GM19193 (cell line): ENCODE data around the gene MUTYH.

Experiments used
- POLR2A ChIP-seq: IDR thresholded peaks from 4 replicates; pipeline ENCODE4 v1.6.1; 2011; ENCODE audit not compliant: insufficient read depth, insufficient read length; ENCODE audit errors: extremely low read depth

The MUTYH gene

DNA sequence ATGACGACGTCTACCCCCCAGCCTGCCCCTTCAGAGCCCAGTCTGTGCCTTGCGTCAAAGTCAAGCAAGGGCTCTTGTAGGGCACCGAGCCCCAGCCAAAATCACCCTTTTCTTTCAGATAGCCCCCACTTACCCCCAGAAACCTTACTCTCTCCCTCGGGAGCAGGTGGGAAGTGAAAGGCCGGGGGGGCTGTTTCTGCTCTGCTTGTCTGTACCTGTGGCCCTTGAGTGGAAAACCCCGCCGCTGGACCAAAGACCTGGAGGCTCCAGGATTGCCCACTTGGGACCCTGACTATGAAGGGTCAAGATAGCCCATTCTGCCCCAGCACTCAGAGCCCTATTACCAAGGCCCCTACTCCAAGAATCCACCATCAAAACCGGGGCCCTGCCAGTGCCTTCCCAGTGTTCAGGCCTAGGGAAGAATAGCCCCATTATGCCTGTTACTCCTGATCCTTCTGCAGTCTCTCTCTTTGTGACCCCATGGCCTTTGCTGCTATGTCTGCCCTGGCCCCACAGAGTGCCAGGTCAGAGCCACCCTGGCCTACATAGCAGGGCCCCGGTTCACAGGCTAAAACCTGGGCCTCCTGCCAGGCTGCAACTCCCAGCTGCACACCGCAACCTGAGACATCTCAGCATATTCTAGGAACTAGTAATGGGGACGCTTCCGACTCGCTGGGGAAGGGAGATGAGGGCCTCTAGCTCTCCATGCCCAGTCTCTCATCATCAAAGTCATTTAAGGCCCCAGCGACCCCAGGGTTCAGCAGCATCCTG is 35.7 kb downstream of the MUTYH start:
- TF ChIP-seq POLR2A: no peak

DNA sequence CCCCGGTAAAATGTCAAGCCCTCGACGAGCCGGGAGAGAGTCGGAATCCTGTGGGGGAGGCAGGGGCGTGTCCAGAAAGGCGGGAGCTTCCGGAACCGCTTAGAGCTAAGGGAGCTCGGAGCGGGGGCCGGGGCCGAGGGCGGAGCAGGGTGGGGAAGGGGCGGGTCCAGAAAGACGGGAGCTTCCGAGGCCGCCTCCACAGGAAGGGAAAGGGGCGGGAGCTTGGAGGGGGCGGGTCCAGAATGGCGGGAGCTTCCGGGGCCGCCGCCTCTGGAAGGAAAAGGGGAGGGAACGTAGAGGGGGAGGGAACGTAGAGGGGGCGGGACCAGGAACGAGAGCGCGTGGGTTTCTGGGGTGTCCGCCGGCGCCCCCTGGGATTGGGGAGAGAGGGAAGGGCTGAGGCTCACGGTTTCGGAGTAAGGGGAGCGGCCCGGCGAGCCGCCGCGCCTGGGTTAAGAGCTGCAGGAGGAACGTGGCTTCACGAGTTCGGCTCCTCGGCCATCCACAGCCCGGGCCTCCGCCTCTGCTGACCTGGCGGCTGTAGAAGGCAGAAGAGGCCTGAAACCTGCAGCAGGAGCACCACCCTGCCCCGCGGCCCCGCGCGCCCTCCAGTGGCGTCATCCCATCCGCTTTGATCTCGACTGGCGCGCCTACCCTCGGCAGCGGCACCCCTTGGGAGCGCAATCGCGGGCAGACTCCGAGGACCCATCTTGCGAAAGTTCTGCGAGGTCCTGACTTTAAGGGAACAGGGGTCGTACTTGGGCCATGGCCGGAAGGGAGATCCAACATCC is 36.5 kb downstream of the MUTYH start:
- TF ChIP-seq POLR2A: peak; percentile 83

DNA sequence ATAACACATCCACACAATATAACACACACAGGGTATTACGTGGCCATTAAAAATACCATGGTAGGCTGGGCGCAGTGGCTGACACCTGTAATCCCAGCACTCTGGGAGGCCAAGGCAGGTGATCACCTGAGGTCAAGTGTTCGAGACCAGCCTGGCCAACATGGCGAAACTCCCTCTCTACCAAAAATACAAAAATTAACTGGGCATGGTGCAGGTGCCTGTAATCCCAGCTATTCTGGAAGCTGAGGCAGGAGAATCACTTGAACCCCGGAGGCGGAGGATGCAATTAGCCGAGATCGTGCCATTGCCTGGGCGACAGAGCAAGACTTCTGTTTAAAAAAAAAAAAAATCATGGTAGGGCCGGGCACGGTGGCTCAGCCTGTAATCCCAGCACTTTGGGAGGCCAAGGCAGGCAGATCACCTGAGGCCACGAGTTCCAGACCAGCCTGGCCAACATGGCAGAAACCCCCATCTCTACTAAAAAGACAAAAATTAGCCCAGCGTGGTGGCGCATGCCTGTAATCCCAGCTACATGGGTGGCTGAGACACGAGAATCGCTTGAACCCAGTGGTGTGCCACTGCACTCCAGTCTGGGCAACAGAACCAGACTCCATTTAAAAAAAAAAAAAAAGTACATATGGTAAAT is 37.6 kb downstream of the MUTYH start:
- TF ChIP-seq POLR2A: no peak

DNA sequence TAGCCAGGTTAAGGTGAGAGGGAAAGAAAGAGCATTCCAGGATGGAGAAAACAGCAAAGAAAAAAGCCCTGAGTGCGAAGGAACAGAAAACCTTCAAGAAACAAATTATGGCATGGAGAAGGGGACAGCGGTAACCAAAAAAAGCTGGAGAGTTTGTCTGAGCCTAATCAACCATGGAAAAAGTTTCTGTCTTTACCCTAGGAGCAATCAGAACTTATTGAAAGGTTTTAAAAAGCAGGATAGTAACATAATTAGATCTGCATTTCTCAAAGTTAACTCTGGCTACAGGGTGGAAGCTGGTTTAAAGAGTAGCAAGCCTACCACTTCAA is 39.6 kb downstream of the MUTYH start:
- TF ChIP-seq POLR2A: no peak

DNA sequence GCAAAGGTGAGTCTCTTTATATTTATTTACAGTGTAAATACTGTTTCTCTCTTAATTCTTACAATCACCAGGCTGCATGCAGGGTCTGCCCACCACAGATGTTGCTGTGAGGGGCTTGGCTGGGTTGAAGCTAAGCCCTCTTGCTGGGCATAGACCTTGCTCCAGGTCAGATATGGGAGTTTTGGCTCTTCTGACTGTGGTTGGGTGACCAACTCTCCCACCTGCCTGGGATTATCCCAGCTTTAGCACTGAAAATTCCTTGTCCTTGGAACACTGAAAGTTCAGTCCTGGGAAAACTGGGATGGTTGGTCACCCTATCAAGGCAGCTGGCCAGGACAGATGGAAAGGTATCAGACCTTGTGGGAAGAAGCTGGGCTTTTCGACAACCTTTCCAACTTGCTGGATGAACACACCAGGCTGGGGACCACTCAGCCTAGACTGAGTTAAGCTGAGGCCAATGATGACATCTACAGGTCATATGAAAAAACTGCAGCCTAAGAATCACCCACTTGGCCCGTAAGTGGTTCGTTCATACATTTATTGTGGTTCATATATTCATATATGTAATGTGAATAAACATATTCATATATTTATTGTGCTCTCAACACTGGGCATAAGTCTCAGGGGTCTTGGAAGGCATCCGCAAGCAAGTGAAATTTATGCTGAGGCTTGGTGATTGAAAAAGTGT is 40.1 kb downstream of the MUTYH start:
- TF ChIP-seq POLR2A: no peak

GRCh38 chr1:45299296-45299695 is 40.9 kb downstream of the MUTYH start:
- TF ChIP-seq POLR2A: no peak

DNA sequence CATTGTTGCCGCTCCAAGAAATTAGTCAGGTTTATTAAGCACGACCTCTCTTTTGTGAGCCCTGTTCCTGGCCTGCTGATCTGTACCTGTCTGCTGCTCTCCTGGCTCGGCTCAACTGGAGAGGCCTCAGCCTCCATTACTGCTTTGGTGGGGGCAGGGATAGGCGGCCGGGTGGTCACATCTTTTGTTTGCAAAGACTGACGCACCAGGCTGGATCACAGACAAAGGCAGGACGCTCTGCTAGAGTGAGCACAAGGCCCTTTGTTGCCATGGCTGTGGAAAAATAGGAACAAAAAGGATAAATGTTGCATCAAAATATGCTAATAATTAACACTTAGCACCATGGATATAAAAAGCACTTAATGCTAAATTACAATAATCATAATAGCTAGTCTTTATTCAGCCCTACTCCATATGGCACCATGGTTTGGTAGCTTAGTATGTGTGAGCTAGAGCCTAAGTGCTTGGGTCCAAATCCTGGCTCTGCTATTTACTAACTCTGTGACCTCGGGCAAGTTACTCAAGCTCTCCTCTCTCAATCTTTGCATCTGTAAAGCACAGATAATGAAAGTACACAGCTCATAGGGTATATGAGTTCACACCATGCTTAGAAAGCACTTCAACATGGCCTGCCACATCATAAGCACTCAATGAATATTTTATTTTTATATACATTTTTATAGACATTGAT is 42.4 kb downstream of the MUTYH start:
- no peak for TF ChIP-seq POLR2A

- TF ChIP-seq POLR2A: no peak
Observed at GRCh38 chr1:45291716-45292115, 48.5 kb downstream of the MUTYH start.

DNA sequence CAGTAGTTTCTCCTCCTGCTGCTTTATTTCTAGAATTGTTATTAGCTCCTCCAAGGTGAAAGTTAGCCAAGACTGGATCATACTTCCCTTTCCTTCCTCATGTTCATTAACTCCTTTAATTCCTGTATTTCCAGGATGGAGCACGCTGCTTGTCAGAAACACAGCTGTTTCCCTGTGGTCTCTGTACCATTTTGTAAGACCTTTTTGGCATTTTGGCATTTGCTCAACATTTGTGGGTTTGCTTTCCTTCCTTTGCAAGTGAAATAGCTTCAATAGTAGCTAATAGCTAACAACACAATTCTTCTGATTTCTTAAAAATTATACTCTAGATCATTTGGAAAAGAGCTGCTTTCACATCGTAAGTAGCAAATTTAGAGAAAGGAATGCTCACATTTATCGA is 57.9 kb downstream of the MUTYH start:
- TF ChIP-seq POLR2A: no peak
